GM12878 (cell line): Measurements from ENCODE around the gene SPAAR.
"Not testable (repeated sequence)": the region's sequence is repeated elsewhere in the genome, so short reads cannot be mapped to it uniquely, and the experiment has no call there.

Experiments used
- CHD1 ChIP-seq: IDR thresholded peaks from 2 replicates; pipeline ENCODE4 v1.6.1; 2012; ENCODE audit warnings: low read depth, low read length, improper control_type of control experiment
- CTCF ChIP-seq, 3 experiments: IDR thresholded peaks in 2 of 3; conservative IDR thresholded peaks in 1 of 3; 2 replicates each; pipeline ENCODE4 v1.5.1; 2011; ENCODE audit warnings: low read depth in 3 of 3, low read length in 3 of 3, mild to moderate bottlenecking in 3 of 3, control low read depth in 2 of 3, moderate library complexity in 2 of 3, inconsistent platforms in 1 of 3, mixed read lengths in 1 of 3; ENCODE audit not compliant: control insufficient read depth in 2 of 3, insufficient read depth in 1 of 3; ENCODE audit errors: extremely low read depth in 1 of 3
- MAX ChIP-seq: IDR thresholded peaks from 2 replicates; pipeline ENCODE4 v1.6.1; 2012; ENCODE audit warnings: low read depth, low read length, improper control_type of control experiment
- MEF2A ChIP-seq: IDR thresholded peaks from 2 replicates; pipeline ENCODE4 v1.6.1; 2011; ENCODE audit warnings: low read depth, mild to moderate bottlenecking, low read length, moderate library complexity; ENCODE audit not compliant: insufficient read depth
- NR2F1 ChIP-seq: fragments of 450-650 bp; conservative IDR thresholded peaks from 2 replicates; pipeline ENCODE4 v1.6.1; 2017; ENCODE audit warnings: mild to moderate bottlenecking
- POLR2A ChIP-seq: IDR thresholded peaks from 2 replicates; pipeline ENCODE4 v1.6.1; 2011; ENCODE audit warnings: low read depth, mild to moderate bottlenecking, low read length
- POLR2AphosphoS5 ChIP-seq: IDR thresholded peaks from 2 replicates; pipeline ENCODE4 v1.6.1; 2011; ENCODE audit warnings: mild to moderate bottlenecking, low read length, inconsistent platforms
- SIN3A ChIP-seq: IDR thresholded peaks from 2 replicates; pipeline ENCODE4 v1.6.1; 2012; ENCODE audit warnings: low read depth, low read length, improper control_type of control experiment
- SPI1 ChIP-seq: IDR thresholded peaks from 2 replicates; pipeline ENCODE4 v1.6.1; 2011; ENCODE audit warnings: low read depth, mild to moderate bottlenecking, low read length, moderate library complexity, borderline replicate concordance; ENCODE audit not compliant: insufficient read depth
- SUZ12 ChIP-seq: fragments of 200-600 bp; sonication (generic); IDR thresholded peaks from one replicate; pipeline ENCODE4 v1.6.1; 2018; ENCODE audit warnings: antibody characterized with exemption, mild to moderate bottlenecking; ENCODE audit not compliant: unreplicated experiment
- YY1 ChIP-seq: IDR thresholded peaks from 2 replicates; pipeline ENCODE4 v1.6.1; 2011; ENCODE audit warnings: low read depth, mild to moderate bottlenecking, low read length
- ZNF274 ChIP-seq: IDR thresholded peaks from one replicate; pipeline ENCODE4 v1.8.0; 2011; ENCODE audit not compliant: insufficient read length, insufficient read depth

- not testable (repeated sequence) for TF ChIP-seq SIN3A; CTCF (IDR thresholded peaks at IDR 0.05 in 2 of 3, conservative IDR thresholded peaks at IDR 0.05 in 1 of 3; ENCODE audit: control insufficient read depth in 2 of 3, extremely low read depth in 1 of 3, insufficient read depth in 1 of 3, low read depth in 3 of 3, low read length in 3 of 3); CHD1; MAX; YY1; POLR2AphosphoS5; MEF2A; POLR2A; NR2F1; SPI1; SUZ12; ZNF274
Measured at GRCh38 chr9:35884908-35885307, 24.4 kb upstream of the SPAAR start.
